ENCODE data around the gene GCK. TPM values are rescaled to one million over a fixed set of nuclear protein-coding genes. Genes with fewer than 3 reads are reported as not detected.

GCK gene
- total RNA-seq (ENCODE audit: insufficient read depth, low replicate concordance) = 1.2 TPM

DNA sequence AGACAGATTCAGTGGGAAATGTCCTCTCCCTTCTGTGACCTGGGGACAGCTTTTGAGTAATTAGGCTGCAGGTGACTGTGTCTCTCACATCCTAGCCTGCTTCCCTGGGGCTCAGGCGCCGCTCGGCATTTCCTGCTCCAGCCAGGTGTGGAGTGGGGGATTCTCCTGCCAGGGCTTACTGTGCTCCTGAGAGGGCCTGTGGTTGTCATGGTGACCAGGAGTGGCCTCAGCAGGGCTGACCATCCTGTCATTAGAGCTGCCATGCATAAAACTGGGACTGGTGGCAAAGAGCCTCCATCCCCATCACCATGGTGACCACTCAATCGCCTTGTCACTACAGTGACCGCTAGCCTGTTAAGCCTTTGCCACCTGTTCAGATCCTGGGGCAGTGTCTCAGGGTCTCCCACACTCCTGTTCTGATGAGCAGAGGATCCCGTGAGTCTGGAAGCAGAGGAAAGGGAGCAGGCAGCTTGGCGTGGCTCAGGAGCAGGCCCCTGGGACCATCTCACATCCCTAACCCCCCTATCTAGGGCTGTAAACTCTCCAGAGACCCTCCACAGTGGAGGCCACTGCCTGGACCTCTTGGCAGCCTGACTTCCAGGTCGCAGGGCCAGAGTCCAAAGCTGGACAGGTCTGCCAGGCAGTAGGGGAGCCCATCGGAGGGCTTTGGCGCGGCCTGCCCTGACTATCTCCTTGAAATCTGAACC is at the start of gene GCK:
Gene GCK (minus strand): TSS at position 154 of the 707 bp plus-strand sequence. CDS start 486 bp downstream, outside the sequence.
- no peak for DNase-seq (ENCODE audit: low spot score)

DNA sequence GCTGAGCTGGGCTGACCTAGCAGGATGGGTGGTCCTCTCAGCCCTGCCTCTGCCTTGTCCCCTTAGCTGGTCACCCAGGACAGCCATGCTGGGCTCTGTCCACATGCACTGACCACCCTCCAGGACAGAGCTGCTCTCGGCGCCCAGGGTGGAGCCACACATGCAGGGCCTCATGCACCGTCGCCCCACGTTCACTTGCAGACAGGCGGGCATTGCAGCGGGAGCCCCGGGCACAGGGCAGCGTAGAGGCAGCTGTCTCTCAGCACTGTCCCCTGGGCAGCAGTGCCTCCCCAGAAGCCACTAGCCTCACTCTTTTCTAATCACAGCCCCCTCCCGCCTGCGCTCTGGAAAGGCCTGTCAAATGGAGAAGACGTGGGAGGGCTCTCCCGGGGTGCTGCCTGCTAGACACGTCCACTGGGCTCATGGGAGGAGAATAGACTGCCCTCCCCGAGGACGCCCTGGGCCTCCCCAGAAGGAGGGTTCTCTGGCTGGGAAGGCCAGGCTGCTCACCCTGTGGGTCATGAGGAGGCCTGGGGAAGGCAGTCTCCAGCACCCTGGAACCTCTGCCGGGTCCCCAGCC is 49.0 kb upstream of the GCK start:
- DNase-seq (ENCODE audit: low spot score) = no peak

DNA sequence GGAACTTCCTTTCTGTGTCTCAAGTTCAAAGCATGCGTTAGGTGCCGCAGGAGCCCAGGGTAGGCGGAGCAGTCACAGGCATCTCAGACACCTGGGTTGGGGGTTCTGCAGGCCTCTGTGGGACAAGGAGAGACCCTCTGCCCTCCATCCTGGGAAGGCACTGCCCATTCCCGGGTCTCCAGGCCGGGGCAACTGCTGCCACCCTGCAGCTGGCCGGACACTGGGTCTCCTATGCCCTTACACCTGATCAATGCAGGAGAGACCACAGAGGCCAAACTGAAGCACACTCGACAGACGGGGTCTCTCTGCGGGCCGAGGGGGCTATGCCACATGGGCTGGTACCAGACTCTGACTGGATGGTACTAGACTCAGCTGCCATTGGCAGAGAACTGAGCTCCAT is 48.5 kb upstream of the GCK start:
- no peak for DNase-seq (ENCODE audit: low spot score)

DNA sequence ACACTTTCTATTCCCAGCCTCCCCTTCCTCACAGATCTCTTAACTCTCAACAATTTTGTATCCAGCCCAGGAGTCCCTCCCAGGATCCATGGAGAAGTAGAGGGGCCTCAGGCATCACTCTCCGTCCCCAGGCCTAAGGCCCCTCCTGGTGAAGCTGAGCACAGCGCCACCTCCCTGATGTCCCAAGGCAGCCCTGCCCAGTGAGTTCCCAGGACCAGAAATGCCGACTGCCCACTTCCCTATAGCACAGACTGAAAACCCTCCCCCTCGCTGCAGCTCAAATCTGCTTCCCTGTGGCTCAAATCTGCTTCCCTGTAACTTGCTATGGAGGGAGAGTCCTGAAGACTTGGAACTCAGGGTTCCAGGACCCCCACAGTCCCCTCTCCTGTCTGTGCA is 47.1 kb upstream of the GCK start:
- no peak for DNase-seq (ENCODE audit: low spot score)

DNA sequence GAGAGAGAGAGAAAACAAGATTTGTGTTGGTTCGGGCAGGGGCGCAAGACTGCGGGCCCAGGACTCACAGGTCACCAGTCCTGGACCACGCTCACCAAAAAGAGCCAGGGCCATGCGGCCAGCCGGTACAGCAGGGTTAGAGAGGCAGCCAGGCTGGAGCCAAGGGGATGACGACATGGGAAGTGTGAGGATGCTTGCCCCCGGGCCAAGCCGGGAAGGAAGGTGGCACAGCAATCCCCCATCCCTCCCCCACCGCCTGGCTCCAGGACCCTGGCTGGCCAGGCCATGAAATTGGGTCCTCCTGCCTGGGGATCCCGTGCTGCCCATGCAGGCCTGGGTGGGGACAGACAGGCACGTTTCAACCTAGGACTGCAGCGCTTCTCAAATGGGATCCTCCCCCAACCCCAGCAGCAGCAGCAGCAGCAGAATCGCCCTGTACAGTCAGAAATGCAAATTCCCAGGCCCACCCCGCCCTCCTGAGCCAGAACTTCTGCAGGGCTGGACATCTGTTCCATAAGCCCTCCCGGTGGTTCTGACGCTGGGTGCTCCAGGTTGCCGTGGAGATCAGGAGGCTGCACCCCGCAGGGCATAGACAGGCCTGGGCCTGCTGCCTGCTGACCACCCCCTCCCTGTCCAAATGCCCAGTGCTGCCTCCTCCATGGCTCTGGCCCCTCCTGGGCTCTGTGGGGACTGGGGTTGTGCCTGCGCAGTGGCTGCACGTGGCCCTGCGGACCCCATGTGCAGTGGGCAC is 46.5 kb upstream of the GCK start:
- no peak for DNase-seq (ENCODE audit: low spot score)

DNA sequence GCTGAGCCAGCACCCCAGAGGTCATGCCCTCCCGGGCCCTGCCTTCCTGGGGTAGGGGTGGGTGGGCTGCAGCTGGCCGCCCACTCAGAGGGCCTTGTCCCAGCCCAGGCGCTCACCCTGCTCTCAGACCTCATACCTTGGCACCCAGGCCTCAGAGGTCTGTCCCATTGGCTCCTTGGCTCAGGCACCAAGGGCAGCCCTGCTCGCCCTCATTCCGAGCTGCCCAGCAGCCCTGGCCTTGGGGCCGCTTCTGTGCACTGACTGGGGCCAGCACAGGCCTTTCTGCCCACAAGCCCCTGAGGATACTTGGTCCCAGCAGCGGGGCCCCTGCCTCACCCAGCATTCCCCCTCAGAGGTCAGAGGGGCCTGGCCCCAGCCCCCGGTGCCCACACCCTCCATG is 45.8 kb upstream of the GCK start:
- no peak for DNase-seq (ENCODE audit: low spot score)

DNA sequence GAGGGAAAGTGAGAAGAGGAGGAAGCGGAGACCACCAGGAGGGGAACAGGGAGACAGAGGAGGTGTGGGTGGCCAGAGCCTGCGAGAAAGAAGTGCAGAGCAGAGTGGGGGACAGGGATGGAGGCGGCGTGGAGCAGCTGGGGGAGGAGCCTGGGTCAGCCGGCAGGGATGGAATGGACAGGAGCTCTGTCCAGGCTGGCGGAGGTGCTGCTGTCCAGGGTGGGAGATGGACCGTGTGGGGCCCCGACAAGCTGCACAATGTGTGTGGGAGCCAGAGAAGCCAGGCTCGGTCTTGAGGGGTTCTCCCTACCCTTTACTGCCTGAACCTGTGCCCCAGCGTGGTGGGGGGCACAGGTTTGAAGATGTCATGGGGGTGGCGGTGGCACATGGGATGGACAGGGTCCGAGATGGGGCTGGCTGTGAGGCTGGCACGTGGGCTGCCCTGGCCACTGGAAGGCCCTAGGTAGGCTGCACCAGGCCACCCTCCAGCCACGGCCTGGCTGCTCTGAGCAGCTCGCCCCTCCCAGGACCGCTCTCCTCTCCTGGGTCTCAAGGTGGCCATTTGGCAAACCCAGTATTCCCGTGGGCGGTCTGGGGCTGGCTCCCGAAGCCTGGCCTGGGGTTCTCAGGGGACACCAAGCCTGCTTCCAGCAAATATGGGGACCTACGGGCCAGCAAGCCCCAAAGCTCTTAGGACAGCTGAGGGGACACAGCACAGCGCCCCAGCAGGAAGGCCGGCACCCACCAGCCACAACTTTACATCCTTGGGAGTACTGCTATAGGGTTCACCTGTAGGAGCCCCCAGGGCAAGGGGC is 43.9 kb upstream of the GCK start:
- DNase-seq (ENCODE audit: low spot score) = no peak

DNA sequence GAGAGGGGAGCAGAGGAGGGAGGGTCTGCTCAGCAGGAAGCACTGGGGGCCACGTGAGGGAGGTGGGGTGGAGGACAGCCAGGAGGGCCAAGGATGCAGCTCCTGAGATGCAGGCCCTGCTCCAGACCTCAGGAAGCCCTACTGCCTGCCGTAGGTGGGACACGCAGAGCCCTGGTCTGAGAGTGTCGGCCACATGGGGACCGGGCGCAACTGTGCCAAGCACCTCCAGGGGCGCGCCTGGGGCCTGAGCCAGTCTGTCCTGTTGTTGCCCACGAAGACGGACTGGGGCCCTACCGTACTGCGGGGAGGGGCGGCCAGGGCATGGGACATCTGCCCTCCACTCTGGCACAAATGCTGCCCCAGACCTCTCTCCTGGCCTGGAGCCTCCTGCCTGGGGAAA is 43.2 kb upstream of the GCK start:
- no peak for DNase-seq (ENCODE audit: low spot score)

DNA sequence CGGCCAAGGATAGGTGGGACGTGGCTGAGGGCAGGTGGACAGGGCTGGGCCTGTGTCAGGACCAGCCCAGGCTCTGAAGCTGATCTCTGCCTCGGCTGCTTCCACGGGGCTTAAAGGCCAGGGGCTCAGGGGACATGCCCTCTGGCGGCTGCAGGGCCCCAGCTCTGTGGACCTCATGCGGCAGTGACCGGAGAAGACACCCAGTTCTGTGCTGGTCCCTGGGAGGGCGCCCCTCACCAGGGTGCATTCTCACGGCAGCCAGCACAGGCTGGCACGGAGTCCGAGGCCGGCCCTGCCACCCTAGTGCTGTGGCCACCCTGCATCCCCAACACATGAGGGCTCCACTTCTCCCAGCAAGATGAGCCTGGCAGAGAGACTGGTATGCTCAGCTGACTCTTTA is 41.8 kb upstream of the GCK start:
- no peak for DNase-seq (ENCODE audit: low spot score)

DNA sequence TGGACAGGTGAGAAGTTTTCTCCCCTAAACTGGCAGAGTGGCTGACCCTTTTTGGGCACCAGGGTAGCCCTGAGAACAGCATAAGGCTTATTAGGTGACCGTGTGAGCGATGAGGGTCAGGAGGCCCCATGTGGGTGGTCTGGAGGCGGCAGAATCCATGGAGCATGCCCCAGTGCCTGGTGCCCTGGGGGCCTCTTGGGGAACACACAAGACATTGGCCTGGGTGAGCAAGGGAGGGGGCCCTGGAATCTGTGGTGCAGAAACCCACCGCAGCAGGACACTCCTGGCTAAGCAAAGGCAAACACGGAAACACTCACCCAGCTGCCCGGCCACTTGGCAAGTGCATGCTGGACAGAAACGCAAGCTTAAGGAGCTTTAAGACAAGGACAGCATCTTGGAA is 41.0 kb upstream of the GCK start:
- no peak for DNase-seq (ENCODE audit: low spot score)

DNA sequence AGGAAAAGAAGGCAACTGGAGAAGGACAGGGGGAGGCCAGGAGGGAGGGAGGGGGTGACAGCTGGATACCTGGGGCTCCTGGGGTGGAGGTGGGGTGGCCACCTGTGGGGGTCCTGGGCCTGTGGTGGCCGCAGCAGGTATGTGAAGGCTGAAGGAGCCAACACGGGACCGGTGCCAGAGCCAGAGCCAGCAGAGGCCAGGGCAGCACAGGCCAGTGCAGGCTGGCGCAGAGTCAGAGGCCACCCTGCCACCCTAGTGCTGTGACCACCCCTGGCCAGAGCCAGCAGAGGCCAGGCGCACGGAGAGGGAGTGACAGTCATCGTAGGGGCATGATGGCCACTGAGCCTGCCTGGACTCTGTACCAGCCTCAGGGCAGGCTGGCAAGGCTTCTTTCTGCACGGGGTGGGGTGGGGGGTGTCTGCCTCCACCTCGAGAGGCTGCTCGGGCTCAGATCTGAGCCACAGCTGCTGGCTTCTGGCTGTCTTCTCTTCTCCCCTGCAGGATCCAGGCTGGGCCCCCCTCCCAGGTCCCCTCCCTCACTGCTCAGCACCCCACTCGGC is 40.4 kb upstream of the GCK start:
- DNase-seq (ENCODE audit: low spot score) = no peak

DNA sequence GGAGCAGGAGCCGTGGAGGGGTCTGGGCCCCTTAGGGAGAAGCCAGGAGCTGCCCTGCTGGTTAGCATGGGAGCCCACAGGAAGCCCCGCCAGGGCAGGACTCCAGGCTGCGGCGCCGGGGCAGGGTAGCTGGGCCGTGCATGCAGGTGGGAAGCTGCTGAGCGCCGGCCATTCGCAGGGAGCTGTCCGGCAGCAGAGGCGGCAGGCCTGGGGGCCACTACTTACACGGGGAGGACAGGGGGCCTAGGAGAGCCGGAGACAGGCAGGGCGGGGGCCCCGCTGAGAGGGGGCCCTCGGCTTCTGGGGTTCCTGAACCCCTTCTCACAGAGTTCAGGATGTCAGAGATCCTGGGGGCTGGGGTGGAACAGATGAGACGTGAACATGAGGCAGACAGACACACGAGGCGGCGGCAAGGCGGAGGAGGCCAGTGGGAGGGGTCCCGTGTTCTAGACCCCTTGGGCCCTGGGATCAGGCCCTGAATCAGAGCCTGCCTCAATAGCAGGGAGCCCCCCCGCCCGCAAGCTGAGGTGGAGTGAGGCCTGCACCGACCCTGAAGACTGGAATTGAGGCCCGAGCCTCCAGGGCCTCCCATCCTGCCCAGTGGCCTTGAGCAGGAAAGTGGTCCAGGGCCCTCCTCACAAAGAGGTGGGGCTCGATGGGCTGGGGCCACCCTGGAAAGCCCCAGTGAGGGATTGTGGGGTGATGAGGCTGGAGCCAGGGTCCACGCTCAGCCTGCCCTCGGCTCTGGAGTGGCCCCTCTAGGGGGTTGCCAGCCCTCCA is 39.5 kb upstream of the GCK start:
- DNase-seq (ENCODE audit: low spot score) = no peak

DNA sequence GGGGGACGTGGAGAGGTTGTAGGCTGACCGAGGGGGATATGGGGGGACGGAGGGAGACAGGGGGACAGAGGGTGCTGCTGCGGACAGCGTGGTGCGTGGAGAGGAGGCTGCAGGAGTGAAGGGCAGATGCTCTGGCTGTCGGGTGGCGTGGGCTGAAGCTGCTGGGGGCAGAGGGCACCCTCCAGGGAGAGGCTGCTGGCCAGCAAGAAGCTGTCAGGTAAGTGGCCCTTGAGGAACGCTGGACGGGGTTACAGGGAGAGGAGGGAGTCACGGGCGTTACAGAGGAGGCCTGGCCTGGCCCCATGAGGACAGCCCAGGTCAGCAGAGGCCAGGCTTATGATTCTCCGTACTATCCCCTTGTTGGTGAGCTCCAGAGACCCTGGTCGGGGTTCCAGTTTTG is 38.7 kb upstream of the GCK start:
- no peak for DNase-seq (ENCODE audit: low spot score)

DNA sequence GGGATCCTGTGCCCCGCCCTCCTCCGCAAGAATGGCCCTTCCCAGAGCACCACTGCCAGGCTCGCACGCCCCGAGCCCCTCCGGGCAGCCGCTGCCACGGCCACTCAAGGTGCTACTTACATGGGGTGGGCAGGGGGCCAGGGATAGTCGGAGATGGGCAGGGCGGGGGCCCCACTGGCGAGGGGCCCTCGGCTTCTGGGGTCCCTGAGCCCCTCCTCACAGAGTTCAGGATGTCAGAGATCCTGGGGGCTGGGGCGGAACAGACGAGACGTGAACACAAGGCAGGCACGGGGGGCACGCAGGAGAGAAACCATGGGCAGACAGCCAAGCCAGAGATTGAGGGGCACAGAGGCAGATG is 37.1 kb upstream of the GCK start:
- no peak for DNase-seq (ENCODE audit: low spot score)

DNA sequence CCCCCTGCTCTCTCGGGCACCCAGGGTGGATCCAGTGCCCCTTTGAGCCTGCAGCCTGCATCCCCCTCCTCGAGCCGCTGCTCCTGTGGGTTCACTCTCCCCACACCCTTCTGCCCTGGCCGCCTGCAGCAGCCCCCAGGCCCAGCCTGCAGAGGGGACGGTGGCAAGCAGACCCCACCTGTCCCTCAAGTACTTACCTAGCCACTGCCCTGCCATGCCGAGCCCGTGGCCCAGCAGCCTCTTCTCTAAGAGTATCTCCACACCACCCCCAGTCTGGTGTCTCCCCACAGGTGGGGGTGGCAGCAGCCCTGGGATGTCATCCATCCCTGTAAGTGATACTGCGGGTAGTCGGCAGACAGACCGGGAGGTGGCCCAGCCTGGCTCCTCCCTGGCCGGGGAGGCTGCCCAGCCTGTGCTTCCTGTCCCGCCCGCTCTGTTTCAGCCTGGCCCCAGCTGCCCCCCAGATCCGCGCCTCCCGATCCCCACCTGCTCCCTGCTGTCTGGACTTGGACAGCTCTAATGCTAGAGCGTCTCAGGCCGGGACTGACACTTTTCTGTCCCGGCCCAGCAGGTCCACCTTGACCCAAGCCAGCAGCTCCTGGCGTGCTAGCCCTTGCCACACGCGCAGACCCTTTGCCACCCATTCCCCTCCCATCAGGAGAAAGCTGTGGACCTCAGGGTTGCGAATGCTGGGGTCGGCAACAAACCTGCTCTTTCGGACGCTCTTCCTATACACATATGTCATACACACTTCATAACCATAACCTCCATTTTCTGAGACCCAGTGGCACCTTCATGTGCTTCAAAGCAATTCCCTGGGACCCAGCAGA is 36.5 kb upstream of the GCK start:
- no peak for DNase-seq (ENCODE audit: low spot score)

DNA sequence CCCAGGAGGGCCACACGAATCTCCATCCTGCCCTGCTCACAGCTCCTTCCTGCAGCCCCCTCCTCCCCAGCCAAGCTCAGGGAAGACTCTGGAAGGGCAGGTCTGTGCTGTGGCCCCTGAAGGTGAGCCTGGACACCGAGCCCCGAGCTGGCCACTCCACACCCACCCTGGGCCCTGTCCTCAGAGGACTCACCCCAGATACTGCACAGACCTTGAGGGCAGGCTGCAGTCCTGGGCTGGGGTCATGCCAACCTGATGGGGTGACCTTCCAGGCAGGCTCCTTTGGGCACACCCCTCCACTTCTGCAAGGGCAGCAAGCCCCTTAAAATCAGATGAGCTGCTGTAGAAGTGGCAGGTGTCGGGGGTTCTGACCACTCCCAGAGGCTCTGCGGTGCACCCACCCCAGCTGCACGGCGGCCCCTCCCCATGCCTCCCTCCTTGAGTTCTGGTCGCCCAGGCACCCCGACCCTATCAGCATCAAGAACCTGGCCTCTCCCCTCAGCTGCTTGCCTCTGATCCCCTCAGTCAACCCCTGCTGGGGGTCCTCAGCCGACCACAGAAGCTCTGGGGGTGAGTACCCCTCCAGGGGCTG is 35.8 kb upstream of the GCK start:
- DNase-seq (ENCODE audit: low spot score) = no peak

DNA sequence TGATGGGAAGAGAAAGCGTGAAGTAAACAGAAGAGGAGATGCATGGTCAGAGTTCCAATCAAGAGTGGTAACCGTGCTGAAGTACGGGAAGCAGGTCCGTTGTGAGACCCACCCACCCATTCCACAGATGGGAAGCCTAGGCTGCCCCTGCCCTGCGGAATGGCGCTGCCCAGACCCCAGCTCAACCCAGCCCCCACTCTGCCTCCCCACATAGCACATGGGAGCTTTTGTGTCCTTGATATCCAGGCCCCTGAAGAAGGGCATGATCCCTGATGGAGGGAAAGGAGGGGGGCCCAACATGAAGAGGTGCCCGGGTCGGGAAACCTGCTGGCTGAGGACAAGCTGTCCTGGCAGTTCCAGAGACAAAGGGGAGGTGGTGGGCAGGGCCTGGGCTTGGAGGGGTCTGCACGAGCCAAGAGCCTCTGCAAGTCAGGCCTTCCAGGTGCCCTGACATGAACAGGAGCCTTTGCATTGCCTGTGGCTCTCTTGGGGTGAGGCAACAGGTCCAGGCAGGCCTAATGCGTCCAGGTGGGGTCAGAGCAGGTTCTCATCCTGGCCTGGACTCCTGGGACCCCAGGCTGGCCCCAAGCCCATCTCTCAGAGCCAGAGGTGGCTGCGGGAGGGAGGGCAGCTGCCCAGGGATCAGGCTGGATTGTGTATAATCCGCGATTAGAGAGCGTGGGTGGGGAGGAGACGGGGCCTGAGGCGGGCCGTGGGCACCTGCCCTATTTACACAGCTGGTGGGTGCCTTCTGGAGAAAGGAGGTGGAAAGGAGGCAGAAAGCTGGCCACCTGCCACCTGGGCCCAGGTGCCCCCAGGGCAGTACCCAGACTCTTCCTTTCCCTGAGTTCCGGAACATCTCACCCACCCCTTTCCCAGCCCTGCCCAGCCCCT is 35.1 kb upstream of the GCK start:
- DNase-seq (ENCODE audit: low spot score) = no peak

DNA sequence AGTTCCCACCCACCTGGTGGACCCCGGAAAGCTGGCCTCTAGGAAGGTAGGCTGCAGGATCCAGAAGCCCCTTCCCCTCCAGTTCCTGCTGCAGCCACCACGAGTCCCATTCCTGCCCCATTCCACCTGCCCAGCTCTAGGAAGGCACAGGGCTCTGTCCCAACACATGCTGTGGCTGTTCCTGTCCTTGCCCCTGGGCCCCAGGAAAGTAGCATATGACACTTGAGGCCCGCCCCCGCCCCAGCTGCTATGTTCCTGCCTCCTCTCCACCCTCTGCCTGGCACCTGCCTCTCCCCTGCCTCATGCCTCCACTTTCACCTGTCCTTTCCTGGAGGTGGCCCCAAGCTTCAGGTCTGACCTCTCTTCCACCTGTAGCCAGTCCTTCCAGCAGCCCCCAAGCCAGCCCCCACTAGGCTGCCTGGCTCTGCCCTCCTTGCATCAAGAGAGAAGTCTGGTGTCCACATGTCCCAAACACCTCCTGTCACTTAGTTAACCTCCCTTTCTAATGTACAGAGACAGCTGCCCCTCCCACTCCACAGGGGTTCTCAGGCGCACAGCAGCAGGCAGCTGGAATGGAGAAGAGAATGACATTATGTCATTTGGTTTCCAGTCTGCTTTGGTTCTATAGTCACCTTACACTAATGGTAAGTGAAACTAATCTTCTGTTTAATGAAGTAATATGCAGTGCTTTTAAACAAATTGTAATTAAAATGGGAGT is 34.3 kb upstream of the GCK start:
- no peak for DNase-seq (ENCODE audit: low spot score)

Measured in umbilical cord (tissue), 2 donors.